Fibroblast of lung (primary cell): ENCODE data around the gene IQSEC3. TPM values are rescaled to one million over a fixed set of nuclear protein-coding genes. Genes with fewer than 3 reads are reported as not detected.

Experiments used
- DNase-seq, 2 donors: peaks; one replicate each; pipeline versions ENCODE4 v3.0.0 to v3.0.0-alpha.2; 2010; ENCODE audit warnings: low read depth in 2 of 2
- H2AFZ ChIP-seq: 2 replicates; pipeline ENCODE4 v1.5.1; 2012; ENCODE audit warnings: low read length, control low read depth, inconsistent platforms
- H3K27ac ChIP-seq: 2 replicates; pipeline ENCODE4 v1.5.1; 2011; ENCODE audit warnings: low read length, control low read depth; ENCODE audit not compliant: insufficient read depth
- H3K27me3 ChIP-seq: 2 replicates; pipeline ENCODE4 v1.5.1; 2011; ENCODE audit warnings: mild to moderate bottlenecking, low read length; ENCODE audit not compliant: control insufficient read depth, insufficient read depth
- H3K36me3 ChIP-seq: 2 replicates; pipeline ENCODE4 v1.5.1; 2011; ENCODE audit warnings: low read length; ENCODE audit not compliant: control insufficient read depth, insufficient read depth
- H3K4me1 ChIP-seq: 2 replicates; pipeline ENCODE4 v1.5.1; 2011; ENCODE audit warnings: low read length; ENCODE audit not compliant: control insufficient read depth, insufficient read depth; ENCODE audit errors: extremely low read depth
- H3K4me2 ChIP-seq: 2 replicates; pipeline ENCODE4 v1.5.1; 2011; ENCODE audit warnings: low read length, control low read depth; ENCODE audit not compliant: insufficient read depth; ENCODE audit errors: extremely low read depth
- H3K4me3 ChIP-seq, 4 experiments: fragments of 200-600 bp in 1 of 4; sonication (generic) in 1 of 4; replicated peaks in 1 of 4; 2 replicates each; pipeline ENCODE4 v1.5.1; 2011 to 2016; ENCODE audit warnings: low read length in 4 of 4, low read depth in 3 of 4, mild to moderate bottlenecking in 3 of 4, control low read depth in 2 of 4, inconsistent platforms in 1 of 4, mixed read lengths in 1 of 4; ENCODE audit not compliant: insufficient read depth in 1 of 4; ENCODE audit errors: control extremely low read depth in 1 of 4
- H3K79me2 ChIP-seq: 2 replicates; pipeline ENCODE4 v1.5.1; 2012; ENCODE audit warnings: mild to moderate bottlenecking, low read length, inconsistent platforms; ENCODE audit not compliant: control insufficient read depth, insufficient read depth
- H3K9ac ChIP-seq: 2 replicates; pipeline ENCODE4 v1.5.1; 2011; ENCODE audit warnings: mild to moderate bottlenecking, low read length, control low read depth; ENCODE audit not compliant: insufficient read depth
- H3K9me3 ChIP-seq: 2 replicates; pipeline ENCODE4 v1.5.1; 2012; ENCODE audit warnings: low read depth, low read length; ENCODE audit not compliant: control insufficient read depth, insufficient read depth
- H4K20me1 ChIP-seq: 2 replicates; pipeline ENCODE4 v1.5.1; 2011; ENCODE audit warnings: low read length; ENCODE audit not compliant: control insufficient read depth, insufficient read depth; ENCODE audit errors: extremely low read depth
- CTCF ChIP-seq, 2 donors: IDR thresholded peaks in 1 of 2; conservative IDR thresholded peaks in 1 of 2; 1 replicate in 1 of 2; 2 replicates in 1 of 2; pipeline ENCODE4 v1.5.1; 2011 to 2012; ENCODE audit warnings: low read length in 2 of 2, control low read depth in 1 of 2, inconsistent platforms in 1 of 2, low read depth in 1 of 2, mild to moderate bottlenecking in 1 of 2
- EZH2 ChIP-seq: IDR thresholded peaks from 2 replicates; pipeline ENCODE4 v1.5.1; 2012; ENCODE audit warnings: low read length, control low read depth, mild to moderate bottlenecking; ENCODE audit errors: missing control alignments
- polyA plus RNA-seq, 2 donors: library from polyadenylated mRNA; depleted of rRNA in 1 of 2; stranded (reverse) in 1 of 2; unstranded in 1 of 2; fragments of >200 nt; gene quantifications; 2 replicates each; pipeline ENCODE4 v1.2.1, GENCODE V29; 2011 to 2012; ENCODE audit warnings: missing spikeins in 1 of 2
- total RNA-seq: library from RNA; depleted of rRNA; stranded (reverse); fragments of >200 nt; gene quantifications from 2 replicates; pipeline ENCODE4 v1.2.1, GENCODE V29; 2014

The IQSEC3 gene
- total and polyA plus RNA-seq, 2 donors (not counting 1 experiment from before 2014, with no cell fraction given) = 0.14 to 1.3 TPM

GRCh38 chr12:211142-211465, 144.5 kb downstream of the IQSEC3 start:
- no peak overlapping the region for H2AFZ ChIP-seq
- H3K4me1 ChIP-seq = no peaks in the 10 kb centered on the region
- no peaks in the 10 kb centered on the region for H4K20me1 ChIP-seq
- H3K27ac ChIP-seq = no peak overlapping the region
- no peak overlapping the region for H3K4me2 ChIP-seq
- no peak overlapping the region for H3K9ac ChIP-seq
- TF ChIP-seq EZH2 (no peak), CTCF (conservative IDR thresholded peaks at IDR 0.05 in 1 of 2, IDR thresholded peaks at IDR 0.05 in 1 of 2; ENCODE audit: low read depth in 1 of 2, low read length in 2 of 2) (no peak)
- no peaks in the 10 kb centered on the region for H3K79me2 ChIP-seq
- no peaks in the 10 kb centered on the region for H3K9me3 ChIP-seq
- no peak for DNase-seq
- no peaks in the 10 kb centered on the region for H3K36me3 ChIP-seq
- peaks cover 17% of the 10 kb centered on the region for H3K27me3 ChIP-seq
- no peak overlapping the region for H3K4me3 ChIP-seq

- TF ChIP-seq CTCF (conservative IDR thresholded peaks at IDR 0.05 in 1 of 2, IDR thresholded peaks at IDR 0.05 in 1 of 2; ENCODE audit: low read depth in 1 of 2, low read length in 2 of 2) = no peak
- TF ChIP-seq EZH2 = no peak
- Histone ChIP-seq H3K79me2 (no peaks in the 10 kb centered on the region), H2AFZ (no peak overlapping the region), H3K9ac (no peak overlapping the region), H3K4me1 (no peaks in the 10 kb centered on the region), H3K4me3 (no peak overlapping the region), H3K27me3 (peaks cover 17% of the 10 kb centered on the region), H3K27ac (no peak overlapping the region), H4K20me1 (no peaks in the 10 kb centered on the region), H3K36me3 (no peaks in the 10 kb centered on the region), H3K9me3 (no peaks in the 10 kb centered on the region), H3K4me2 (no peak overlapping the region)
- no peak for DNase-seq
Measured at GRCh38 chr12:211639-212414, 145.3 kb downstream of the IQSEC3 start.

- Histone ChIP-seq H4K20me1 (no peaks in the 10 kb centered on the region), H2AFZ (no peak overlapping the region), H3K79me2 (no peaks in the 10 kb centered on the region), H3K4me3 (no peak overlapping the region), H3K4me1 (no peaks in the 10 kb centered on the region), H3K4me2 (no peak overlapping the region), H3K9ac (no peak overlapping the region), H3K36me3 (no peaks in the 10 kb centered on the region), H3K27me3 (peaks cover 17% of the 10 kb centered on the region), H3K9me3 (no peaks in the 10 kb centered on the region), H3K27ac (no peak overlapping the region)
- TF ChIP-seq CTCF (conservative IDR thresholded peaks at IDR 0.05 in 1 of 2, IDR thresholded peaks at IDR 0.05 in 1 of 2; ENCODE audit: low read depth in 1 of 2, low read length in 2 of 2) (no peak), EZH2 (no peak)
- DNase-seq = no peak
Measured at GRCh38 chr12:212415-212714, 145.8 kb downstream of the IQSEC3 start.
